Jurkat, Clone E6-1 (cell line): ENCODE measurements around the gene SCAPER. TPM values are rescaled to one million over a fixed set of nuclear protein-coding genes. Genes with fewer than 3 reads are reported as not detected.

Source experiments
- DNase-seq: peaks from one replicate; pipeline ENCODE4 v3.0.0-alpha.2; 2011; ENCODE audit warnings: low read depth, low spot score
- H3K4me3 ChIP-seq: 2 replicates; pipeline ENCODE4 v1.5.1; 2011; ENCODE audit warnings: mild to moderate bottlenecking, low read length, control low read depth, moderate library complexity
- polyA plus RNA-seq: library from polyadenylated mRNA; unstranded; fragments of >200 nt; gene quantifications from one replicate; pipeline ENCODE4 v1.2.1, GENCODE V29; 2012; ENCODE audit warnings: missing spikeins; ENCODE audit not compliant: insufficient read length, insufficient read depth

Gene SCAPER
- polyA plus RNA-seq: 21.3 TPM

GRCh38 chr15:76905013-76905839 is at the start of gene SCAPER:
Gene SCAPER, minus strand, starts transcription at chr15:76905340. Its CDS starts 21,523 bp downstream, at chr15:76883817.
- H3K4me3 ChIP-seq: peak within 1 kb of the TSS; percentile 73
- peak; percentile 89 for DNase-seq

- no peak overlapping the region for H3K4me3 ChIP-seq
- no peak for DNase-seq
Observed at GRCh38 chr15:76954744-76955143, 49.6 kb upstream of the SCAPER start.

GRCh38 chr15:76953913-76954312 is 48.8 kb upstream of the SCAPER start:
- H3K4me3 ChIP-seq: no peak overlapping the region
- no peak for DNase-seq

- DNase-seq: peak; percentile 8
- no peak overlapping the region for H3K4me3 ChIP-seq
Observed at GRCh38 chr15:76951220-76951619, 46.1 kb upstream of the SCAPER start.

GRCh38 chr15:76947454-76947853 is 42.3 kb upstream of the SCAPER start:
- no peak overlapping the region for H3K4me3 ChIP-seq
- DNase-seq: no peak

GRCh38 chr15:76945494-76946093 is 40.5 kb upstream of the SCAPER start:
- no peak for DNase-seq
- no peak overlapping the region for H3K4me3 ChIP-seq

GRCh38 chr15:76942331-76942730 is 37.2 kb upstream of the SCAPER start:
- no peak for DNase-seq
- H3K4me3 ChIP-seq: no peak overlapping the region

GRCh38 chr15:76941636-76942035 is 36.5 kb upstream of the SCAPER start:
- H3K4me3 ChIP-seq: no peak overlapping the region
- no peak for DNase-seq

GRCh38 chr15:76939715-76940114 is 34.6 kb upstream of the SCAPER start:
- DNase-seq: no peak

GRCh38 chr15:76938752-76939151 is 33.6 kb upstream of the SCAPER start:
- no peak overlapping the region for H3K4me3 ChIP-seq
- DNase-seq: no peak

More at GRCh38 chr15:76939715-76940114, 34.6 kb upstream of the SCAPER start:
- H3K4me3 ChIP-seq: no peak overlapping the region

GRCh38 chr15:76936671-76937070 is 31.5 kb upstream of the SCAPER start:
- no peak overlapping the region for H3K4me3 ChIP-seq
- no peak for DNase-seq

GRCh38 chr15:76935620-76936019 is 30.5 kb upstream of the SCAPER start:
- H3K4me3 ChIP-seq: no peak overlapping the region
- DNase-seq: no peak

GRCh38 chr15:76932135-76932966 is 27.2 kb upstream of the SCAPER start:
- DNase-seq: peak; percentile 4
- H3K4me3 ChIP-seq: peak overlapping the region; percentile 82

GRCh38 chr15:76931397-76932134 is 26.4 kb upstream of the SCAPER start, which contains the start of gene RCN2:
Gene RCN2, plus strand, starts transcription at chr15:76931749. Its CDS starts 93 bp downstream, at chr15:76931842.
- peak; percentile 85 for DNase-seq
- H3K4me3 ChIP-seq: peak within 1 kb of the TSS; percentile 82

- peak; percentile 15 for DNase-seq
- peak overlapping the region; percentile 82 for H3K4me3 ChIP-seq
Observed at GRCh38 chr15:76930831-76931396, 25.8 kb upstream of the SCAPER start.

GRCh38 chr15:76929011-76929760 is 24.0 kb upstream of the SCAPER start:
- no peak for DNase-seq
- H3K4me3 ChIP-seq: no peak overlapping the region

GRCh38 chr15:76928201-76928600 is 23.1 kb upstream of the SCAPER start:
- no peak overlapping the region for H3K4me3 ChIP-seq
- DNase-seq: no peak

- H3K4me3 ChIP-seq: no peak overlapping the region
- no peak for DNase-seq
Observed at GRCh38 chr15:76916369-76916768, 11.2 kb upstream of the SCAPER start.
